ENCODE data around the gene CHRNA4.
A peak's percentile ranks its signal among the peaks of the same experiment; 100 is the strongest.
"Not testable (repeated sequence)": the region's sequence is repeated elsewhere in the genome, so short reads cannot be mapped to it uniquely, and the experiment has no call there.

Gene CHRNA4

DNA sequence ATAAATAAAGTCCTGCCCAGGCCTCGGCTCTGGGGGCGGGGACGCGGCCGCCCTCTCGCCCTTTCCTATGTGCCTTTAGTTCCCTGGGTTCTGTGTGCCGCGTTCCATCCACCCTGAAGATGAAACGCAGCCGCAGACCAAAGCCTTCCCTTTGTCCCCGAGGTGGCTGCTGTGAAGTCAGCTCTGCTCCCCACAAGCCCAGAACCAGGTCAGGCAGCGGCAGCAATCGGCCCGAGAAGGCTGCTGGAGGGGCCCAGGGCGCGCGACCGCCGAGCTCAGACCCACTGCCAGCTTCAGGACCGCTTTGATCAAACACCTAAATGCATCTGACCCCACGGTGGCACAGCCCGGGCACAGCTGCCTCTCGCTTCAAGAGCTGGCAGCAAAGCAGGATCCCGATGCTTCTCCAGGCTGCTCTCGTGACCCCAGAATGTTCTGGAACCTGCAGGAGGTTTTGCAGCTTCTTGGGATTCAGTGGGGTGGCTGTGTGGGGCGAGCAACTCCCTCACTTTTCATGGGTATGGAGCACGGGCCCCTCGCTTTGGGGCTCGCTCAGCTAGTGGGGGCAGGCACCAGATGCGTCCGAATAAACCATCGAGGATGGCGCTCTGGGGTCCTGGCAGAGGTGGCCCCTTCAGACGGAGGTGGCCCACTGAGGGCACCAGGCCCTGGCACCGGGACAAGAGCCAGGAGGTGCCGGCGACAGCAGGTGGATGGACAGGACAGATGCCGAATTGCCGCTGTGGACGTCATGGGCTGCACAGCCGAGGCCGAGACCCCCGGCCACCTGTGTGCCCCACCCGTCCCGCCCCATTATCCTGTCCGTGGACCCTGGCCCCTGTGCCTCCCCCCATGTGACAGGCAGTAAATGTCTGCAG, 13.0 kb downstream of the CHRNA4 start:
- DNase-seq: no peak

DNA sequence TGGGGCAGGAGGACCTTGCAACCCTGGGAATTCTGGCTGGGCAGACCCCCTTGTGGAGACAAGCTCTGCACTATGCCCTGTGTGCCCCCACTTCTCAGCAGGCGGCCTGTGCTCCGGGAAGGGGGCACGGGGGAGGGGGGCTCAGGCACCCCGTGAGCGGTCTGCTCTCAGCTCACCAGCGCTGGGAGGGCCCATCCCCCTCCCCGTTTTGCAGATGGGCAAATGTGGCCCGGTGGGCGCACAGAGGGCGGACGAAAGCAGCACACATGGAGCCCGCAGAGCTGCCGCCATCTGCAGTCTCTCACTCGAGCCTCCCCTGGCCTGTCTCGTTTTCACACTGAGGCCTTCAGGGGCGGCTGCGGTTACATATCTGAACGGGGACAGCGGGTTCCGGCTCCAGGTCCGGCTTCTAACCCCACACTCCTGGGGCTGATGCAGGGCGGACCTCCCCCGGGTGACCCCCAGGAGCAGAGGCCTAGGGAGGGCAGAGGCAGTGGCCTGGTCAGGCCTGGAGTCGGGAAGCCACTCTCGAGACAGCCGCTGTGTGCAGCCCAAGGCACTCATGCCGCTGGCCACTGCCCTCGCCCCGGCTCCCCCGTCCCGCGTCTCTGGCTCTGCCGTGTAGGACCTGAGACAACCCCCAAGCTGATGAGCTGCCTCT, 13.9 kb downstream of the CHRNA4 start:
- no peak for DNase-seq

DNA sequence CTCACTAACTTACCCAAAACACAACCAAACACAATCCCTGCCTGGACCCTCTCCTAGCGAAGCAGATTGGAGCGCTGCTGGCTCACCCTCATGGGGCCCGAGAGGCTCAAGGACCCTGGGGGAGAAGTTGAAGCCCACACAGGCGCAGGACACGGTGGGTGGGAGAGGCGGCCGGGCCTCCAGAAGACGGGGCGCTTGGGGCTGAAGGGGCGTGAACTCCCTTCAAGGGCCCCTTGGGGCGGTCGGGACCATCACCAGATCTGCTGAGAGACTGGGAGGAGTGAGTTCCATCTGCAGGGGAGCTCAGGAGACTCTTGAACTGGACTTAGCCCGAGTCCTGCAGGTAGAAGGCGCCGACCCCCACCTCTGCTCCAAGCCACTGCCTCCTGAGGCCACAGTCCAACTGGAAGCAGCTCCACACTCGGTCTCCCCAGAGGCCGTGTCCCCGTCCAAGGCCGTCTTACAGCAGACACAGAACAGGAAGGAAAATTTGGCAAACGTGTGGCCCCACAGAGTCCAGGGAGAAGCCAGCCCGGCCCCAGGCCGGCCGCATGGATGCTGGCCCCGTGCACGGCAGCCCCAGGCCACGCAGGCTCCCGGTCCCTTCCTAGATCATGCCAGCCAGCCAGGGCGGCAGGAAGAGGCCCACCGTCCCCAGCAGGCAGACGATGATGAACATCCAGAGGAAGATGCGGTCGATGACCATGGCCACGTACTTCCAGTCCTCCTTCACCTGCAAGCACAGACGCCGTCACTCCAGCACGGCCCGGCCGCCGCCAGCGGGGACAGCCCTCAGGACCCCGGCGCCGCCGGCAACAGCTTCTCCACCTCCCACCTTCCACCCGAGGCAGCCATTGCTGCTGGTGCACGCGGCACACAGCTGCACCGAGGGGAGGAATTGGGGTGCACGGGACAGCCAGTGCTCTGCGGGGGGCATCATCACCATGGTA, 14.7 kb downstream of the CHRNA4 start:
- no peak for DNase-seq

DNA sequence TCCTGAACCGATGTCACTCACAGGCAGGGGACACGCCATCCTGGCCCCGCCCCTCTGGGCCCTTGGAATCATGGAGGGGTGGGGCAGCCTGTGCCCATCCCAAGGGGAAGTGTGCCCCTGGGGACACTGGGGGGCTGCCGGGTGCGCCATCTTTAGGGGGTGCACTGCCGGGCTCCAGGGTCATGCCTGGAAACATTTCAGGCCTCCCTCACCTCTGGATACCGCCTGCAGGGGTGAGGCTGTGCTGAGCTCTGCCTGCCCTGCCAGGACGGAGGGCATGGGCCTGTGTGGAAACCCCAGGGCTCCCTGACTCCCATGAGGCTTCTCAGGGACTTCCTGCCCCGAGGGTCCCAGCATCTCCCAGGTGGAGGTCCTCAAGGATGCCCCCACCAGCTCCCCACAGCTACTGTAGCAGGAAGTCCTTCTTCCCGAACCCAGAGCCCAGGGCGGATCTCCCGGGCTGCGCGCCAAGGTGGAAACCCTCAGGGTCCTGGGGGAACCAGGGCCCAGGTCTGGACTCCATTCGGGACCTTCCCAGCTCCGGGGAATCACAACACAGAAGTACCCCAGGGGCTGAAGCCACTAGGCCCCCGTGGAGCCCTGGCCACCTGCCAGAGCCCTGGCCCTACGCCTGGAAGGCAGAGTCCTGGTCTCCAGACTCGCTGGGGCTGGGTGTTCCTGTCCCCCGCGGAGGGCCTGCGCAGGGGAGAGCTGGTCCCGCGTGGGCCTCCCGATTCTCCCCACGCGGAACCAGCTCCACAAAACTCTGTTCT, 15.6 kb downstream of the CHRNA4 start:
- no peak for DNase-seq

DNA sequence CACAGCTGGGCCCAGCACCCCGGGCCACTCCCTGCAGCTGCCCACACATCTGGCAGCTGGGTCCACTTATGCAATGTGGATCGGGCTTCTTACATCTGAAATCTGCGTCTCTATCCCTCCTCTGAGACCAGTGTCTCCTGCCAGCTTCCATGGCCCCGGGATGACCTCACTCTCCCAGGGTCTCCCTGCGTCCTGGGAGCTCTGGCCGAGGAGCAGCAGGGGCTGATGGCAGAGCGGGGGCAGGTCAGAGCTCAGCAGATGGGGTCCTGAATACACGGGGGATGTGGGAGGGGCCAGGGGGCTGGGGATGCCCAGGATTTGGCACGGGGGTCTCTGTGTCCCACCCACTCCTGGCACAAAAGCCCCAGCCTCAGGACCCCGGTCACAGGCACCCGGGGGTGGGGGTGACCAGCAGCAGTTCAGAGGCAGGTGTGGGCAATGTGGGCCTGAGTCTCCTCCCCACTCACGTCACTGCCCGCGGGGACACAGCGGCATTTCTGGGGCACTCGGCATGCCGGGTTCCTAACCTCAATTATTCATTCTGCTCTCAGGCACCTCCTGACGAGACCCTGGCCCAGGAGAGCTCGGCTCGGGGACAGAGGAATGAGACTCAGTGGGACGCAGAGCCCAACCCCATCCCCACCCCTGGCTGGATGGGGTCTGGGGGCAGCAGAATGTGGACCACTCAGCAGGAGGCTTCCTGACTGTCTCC, 16.4 kb downstream of the CHRNA4 start:
- DNase-seq: no peak

DNA sequence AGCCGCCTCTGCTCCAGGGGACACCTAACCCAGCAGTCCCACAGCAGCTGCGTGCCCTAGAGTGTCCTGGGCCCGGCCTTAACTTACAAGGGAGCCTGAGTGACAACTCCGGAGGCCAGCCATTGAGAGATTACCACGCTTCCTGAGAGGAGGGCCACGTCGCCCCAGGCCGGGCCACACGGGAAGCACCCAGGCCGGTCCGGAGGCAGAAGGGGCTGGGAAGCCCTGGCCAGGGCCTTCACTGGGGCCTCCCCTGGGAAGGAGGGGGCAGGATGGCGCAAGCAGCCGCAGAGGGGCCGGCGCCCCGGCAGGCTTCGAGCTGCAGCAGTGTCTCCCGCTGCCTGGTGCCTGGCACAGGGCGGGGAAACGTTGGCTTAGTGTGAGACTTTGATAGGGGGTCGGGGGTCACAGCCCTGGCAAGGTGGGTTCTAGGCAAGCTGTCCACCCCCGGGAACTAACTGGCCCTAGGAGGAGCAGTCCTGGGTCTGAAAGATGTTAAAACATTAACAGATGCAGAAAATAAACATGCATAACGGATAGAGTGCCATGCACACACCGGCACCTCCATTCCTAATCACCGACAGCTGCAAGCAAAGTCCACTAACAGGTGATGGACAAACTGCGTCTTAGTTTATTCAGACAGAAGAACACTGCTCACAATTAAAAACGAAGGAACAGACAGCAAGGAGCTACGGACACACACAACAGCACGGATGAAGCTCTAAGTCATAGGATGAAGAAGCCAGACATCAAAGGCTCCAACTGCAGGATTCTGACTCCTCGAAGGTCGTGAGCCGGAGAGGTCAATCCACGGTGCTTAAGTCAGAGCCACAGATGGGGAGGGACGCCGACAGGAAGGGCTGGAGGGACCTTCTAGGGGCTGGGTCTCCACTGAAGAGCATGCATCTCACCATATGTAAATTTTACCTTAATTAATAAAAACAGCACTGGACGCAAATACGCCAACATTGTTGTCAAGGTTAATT, 17.4 kb downstream of the CHRNA4 start:
- peak; percentile 43 for DNase-seq

DNA sequence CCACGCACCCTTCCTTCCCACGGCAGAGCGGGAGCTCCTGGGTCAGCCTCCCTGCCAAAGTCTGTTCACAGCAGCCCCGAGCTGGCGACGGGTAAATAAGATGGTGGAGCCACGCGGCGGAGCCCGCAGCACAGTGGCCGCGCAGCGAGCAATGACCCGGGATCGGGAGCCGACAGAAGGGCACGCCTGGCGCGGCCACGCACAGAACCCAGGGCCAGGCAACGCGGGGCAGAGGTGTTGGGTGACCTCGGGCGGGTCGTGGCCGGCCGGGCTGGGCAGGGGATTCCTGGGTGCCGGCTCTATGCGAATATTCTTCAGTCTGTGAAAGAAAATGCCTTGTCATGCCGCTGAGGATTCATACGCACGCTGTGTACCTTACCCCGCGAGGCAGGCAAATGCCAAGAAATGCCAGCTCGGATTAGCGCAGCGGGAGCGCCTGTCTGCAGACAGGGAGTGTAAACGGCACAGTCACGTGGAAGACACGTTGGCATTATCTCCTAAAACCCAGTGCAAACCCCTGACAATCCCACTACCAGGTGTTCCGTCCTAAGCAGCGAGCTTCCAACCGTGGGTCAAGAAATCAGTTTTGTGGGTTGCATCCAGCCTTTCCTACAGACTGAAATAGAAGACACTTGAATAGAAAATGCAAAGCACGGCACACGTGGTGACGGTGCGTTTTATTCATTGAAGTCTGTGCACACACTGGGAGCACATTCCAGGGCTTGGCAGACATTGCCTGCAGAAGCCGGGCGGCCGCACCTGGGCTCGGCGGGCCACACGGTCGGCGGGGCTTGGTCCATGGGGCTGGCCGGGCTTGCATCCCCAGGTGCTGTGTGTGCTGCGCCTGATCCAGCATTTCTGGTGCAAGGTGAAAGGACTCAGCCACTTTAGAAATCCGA, 18.3 kb downstream of the CHRNA4 start:
- DNase-seq: no peak

DNA sequence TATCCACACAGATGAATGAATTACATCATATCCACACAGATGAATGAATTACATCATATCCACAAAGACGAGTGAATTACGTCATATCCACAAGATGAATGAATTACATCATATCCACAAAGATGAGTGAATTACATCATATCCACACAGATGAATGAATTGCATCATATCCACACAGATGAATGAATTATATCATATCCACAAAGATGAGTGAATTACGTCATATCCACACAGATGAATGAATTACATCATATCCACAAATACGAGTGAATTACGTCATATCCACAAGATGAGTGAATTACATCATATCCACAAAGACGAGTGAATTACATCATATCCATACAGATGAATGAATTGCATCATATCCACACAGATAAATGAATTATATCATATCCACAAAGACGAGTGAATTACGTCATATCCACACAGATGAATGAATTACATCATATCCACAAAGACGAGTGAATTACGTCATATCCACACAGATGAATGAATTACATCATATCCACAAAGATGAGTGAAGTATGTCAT, 20.9 kb downstream of the CHRNA4 start:
- DNase-seq: not testable (repeated sequence)

DNA sequence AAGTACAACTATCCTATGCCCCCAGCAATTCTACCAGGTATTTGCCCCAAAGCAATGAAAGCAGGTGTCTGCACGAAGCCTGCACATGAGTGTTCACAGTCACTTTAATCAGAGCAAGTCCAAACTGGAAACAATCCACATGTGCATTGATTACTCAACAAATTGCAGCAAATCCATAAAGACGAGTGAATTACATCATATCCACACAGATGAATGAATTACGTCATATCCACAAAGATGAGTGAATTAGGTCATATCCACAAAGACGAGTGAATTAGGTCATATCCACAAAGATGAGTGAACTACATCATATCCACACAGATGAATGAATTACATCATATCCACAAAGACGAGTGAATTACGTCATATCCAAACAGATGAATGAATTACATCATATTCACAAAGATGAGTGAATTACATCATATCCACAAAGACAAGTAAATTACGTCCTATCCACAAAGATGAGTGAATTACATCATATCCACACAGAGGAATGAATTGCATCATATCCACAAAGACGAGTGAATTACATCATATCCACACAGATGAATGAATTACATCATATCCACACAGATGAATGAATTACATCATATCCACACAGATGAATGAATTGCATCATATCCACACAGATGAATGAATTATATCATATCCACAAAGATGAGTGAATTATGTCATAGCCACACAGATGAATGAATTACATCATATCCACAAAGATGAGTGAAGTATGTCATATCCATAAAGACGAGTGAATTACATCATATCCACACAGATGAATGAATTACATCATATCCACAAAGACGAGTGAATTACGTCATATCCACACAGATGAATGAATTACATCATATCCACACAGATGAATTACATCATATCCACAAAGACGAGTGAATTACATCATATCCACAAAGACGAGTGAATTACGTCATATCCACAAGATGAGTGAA, 21.7 kb downstream of the CHRNA4 start:
- DNase-seq: not testable (repeated sequence)

DNA sequence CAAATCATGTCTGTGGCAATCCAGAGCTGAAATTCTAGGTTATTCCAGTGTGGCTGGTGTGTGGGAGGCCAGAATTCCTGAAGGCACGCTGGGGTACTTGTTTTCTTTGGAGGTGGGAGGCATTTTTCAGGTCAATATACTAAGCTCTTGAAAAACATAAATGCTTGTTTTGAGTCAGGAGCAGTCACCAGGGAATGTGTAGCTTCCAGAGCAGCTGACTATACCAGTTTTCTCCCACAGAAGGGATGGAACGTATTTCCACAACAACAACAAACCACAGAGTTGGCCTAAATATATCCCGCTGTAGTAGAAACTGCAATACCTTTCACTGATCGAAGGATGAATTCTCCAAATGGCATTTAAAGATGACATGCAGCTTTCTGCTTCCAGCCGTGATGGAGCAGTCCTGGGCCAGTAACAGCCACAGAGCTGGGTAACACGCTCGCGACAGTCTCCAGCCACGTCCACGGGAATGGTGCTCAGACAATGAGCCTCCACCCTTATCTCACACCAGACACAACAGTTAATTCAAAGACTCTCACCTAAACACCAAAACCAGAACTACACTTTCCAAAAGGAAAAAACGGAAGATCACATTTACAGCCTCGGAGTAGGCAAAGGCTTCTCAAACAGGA, 23.2 kb downstream of the CHRNA4 start:
- no peak for DNase-seq

DNA sequence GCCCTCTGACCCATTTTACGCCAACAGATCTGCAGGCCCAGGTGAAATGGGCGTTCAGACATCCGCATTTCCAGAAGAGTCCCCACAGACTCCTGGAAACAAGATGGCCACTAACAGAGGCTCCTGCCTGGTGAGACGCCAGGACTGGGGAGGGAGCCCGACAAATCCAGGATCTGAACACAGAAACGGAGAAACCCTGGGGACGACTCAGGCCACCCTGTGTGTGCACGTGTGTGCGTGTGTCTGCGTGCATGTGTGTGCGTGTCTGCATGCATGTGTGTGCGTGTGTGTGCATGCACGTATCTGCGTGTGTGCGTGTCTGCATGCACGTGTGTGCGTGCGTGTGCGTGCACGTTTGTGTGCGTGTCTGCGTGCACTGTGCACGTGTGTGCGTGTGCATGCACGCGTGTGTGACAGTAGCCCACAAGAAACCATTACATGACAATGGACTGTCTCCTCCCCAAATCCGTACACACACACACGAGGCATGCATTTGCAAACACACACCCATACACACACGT, 24.9 kb downstream of the CHRNA4 start:
- DNase-seq: no peak

DNA sequence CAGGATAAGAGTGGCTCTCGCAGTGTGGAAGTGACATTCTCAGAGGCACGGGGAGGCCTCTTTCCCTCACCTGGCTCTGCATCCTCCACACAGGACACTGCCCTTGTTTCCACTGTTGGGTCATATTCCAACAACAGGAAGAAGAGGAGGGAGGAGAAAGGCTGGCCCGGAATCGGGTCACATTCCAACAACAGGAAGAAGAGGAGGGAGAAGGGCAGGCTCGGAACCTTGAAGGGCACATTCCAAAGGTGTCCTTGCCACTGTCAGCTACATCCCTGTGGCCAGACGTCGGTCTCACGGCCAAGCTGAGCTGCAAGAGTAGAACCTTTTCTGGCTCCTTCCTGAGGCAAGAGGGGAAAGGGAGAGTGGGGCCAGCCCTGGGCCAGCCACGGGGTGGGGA, 25.4 kb downstream of the CHRNA4 start:
- DNase-seq: no peak

DNA sequence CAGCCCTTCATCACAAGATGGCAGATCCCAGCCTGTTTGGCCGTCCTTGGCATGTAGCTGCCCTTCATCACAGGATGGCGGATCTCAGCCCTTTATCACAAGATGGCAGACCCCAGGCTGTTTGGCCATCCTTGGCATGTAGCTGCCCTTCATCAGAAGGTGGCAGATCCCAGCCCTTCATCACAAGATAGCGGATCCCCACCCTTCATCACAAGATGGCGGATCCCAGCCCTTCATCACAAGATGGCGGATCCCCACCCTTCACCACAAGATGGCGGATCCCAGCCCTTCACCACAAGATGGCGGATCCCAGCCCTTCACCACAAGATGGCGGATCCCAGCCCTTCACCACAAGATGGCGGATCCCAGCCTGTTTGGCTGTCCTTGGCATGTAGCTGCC, 26.1 kb downstream of the CHRNA4 start:
- DNase-seq: not testable (repeated sequence)

DNA sequence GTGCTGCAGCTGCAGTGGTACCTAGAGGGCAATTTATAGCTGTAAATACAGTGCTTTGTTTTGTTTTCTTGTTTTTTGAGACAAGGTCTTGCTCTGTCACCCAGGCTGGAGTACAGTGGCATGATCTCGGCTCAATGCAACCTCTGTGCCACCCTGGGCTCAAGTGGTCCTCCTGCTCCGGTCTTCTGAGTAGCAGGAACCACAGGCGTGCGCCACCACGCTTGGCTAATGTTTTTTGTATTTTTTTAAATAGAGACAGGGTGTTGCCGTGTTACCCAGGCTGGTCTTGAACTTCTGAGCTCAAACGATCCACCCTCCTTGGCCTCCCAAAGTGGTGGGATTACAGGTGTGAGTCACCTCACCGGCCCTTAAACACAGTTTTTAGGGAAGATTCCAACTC, 26.8 kb downstream of the CHRNA4 start:
- DNase-seq: no peak

DNA sequence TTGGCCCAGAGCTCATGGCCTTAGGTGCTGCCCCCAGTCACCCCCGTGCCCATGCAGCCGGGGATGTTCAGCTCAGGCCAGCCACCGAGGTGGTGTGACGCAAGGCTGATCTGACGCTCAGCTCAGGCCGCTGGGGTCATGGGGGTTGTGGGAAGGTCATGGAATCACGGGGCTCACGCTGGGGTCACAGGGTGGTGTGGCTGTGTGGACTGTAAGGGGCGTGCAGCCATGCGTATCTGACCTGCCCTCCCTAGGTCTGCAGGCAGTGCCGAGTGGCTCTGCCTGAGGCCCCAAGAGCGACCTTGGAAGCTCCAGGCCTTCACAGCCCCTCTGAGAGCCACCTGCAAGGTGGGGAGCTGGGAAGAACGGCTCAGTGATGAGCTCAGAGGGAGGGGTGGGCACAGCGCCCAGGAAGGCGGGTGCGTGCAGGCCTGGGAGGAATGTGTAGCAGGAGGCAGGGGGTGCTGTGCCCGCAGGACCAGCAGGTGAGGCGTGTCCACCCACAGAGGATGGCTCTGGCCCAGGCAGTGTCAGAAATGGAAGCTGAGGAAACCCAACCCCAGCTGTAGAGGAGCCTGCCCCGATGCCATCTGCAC, 27.8 kb downstream of the CHRNA4 start:
- DNase-seq: no peak

DNA sequence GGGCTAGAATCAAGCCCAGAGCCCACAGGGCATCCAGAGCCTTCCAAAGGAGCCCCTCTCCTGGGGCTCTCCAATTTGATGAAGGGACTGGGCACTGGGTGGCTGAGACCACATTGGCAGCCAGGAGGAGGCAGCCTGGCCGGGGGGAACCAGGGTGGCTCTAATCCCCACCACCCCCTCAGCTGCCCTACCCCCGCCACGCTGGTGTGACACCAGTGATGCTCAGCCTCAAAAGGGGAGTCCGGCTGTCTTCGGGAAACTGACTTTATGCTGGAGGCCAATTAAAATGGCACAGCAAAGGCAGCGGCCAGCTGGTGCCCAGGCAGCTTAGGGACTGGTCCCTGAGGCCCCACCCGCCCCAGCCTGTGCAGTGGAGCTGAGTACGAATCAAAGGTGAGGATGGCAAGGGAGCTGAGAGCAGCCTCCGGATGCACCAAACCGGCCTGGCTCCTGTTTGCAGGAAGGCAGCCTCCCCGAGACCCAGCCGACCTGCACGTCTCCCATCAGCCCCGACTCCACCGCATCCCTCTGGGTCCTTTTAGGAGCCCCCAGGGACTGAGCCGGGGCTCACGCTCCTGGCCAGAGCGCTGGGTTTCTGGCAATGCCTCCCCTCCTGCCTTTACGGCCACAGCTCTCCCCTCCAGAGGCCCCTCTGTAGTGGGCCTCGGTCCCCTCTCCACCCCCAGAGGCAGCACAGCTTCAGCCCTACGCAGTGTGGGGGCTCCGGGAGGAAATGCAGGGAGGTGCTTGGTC, 28.5 kb downstream of the CHRNA4 start:
- DNase-seq: no peak
